KMS-11 (cell line): Measurements from ENCODE around the gene PLXND1.
"Not testable (repeated sequence)": the region's sequence is repeated elsewhere in the genome, so short reads cannot be mapped to it uniquely, and the experiment has no call there.

Experiments used
- H2AFZ ChIP-seq: fragments of 200-600 bp; sonication (generic); 2 replicates; pipeline ENCODE4 v1.6.1; 2016; ENCODE audit warnings: antibody characterized with exemption, mixed run types, low read depth
- H3K27ac ChIP-seq: fragments of 200-600 bp; sonication (generic); 2 replicates; pipeline ENCODE4 v1.6.1; 2016; ENCODE audit warnings: mild to moderate bottlenecking, mixed run types
- H3K27me3 ChIP-seq: fragments of 200-600 bp; sonication (generic); 2 replicates; pipeline ENCODE4 v1.6.1; 2017; ENCODE audit warnings: mild to moderate bottlenecking, low read depth, mixed run types, moderate library complexity; ENCODE audit not compliant: insufficient read depth
- H3K36me3 ChIP-seq: fragments of 200-600 bp; sonication (generic); 2 replicates; pipeline ENCODE4 v1.6.1; 2017; ENCODE audit warnings: mild to moderate bottlenecking, mixed run types; ENCODE audit not compliant: insufficient read depth
- H3K4me1 ChIP-seq: fragments of 200-600 bp; sonication (generic); 2 replicates; pipeline ENCODE4 v1.6.1; 2016; ENCODE audit warnings: mild to moderate bottlenecking, low read depth, mixed run types; ENCODE audit not compliant: poor library complexity, severe bottlenecking
- H3K4me2 ChIP-seq: fragments of 200-600 bp; sonication (generic); 2 replicates; pipeline ENCODE4 v1.7.0; 2016; ENCODE audit warnings: mild to moderate bottlenecking, mixed run types
- H3K4me3 ChIP-seq: fragments of 200-600 bp; sonication (generic); IDR thresholded peaks from 2 replicates; pipeline ENCODE4 v1.6.1; 2017; ENCODE audit warnings: low read depth, low read length, mixed read lengths; ENCODE audit not compliant: insufficient read depth
- H3K79me2 ChIP-seq: fragments of 200-600 bp; sonication (generic); 2 replicates; pipeline ENCODE4 v1.6.1; 2016; ENCODE audit warnings: low read depth, mixed run types; ENCODE audit not compliant: insufficient read depth
- H3K9ac ChIP-seq: fragments of 200-600 bp; sonication (generic); 2 replicates; pipeline ENCODE4 v1.6.1; 2016; ENCODE audit warnings: mild to moderate bottlenecking, mixed run types
- H4K20me1 ChIP-seq: fragments of 200-600 bp; sonication (generic); 2 replicates; pipeline ENCODE4 v1.6.1; 2016; ENCODE audit warnings: mild to moderate bottlenecking, mixed run types; ENCODE audit not compliant: insufficient read depth
- TF ChIP-seq, protein P1 (sequence below): fragments of 200-600 bp; sonication (generic); conservative IDR thresholded peaks from 2 replicates; pipeline ENCODE4 v1.6.1; 2017; ENCODE audit warnings: low read depth, mild to moderate bottlenecking, antibody characterized with exemption, low read length, moderate library complexity, mixed read lengths

PLXND1 gene

DNA sequence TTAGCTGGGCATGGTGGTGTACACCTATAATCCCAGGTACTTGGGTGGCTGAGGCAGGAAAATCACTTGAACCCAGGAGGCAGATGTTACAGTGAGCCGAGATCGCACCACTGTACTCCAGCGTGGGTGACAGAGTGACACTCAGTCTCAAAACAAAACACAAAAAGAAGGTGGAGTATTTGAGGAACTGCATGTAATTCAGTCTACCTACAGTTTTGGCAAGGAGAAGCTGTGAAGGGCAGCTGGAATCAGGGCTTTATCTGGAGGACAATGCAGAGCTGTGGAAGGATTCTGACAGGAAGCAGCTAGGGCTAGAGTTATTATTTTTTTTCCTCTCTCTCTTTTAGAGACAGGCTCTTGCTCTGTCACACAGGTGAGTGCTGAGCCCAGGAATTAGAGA, 56.7 kb downstream of the PLXND1 start:
- Histone ChIP-seq H3K79me2 (no peaks in the 10 kb centered on the region), H4K20me1 (no peaks in the 10 kb centered on the region), H3K4me1 (no peaks in the 10 kb centered on the region), H3K4me2 (no peak overlapping the region), H3K36me3 (no peaks in the 10 kb centered on the region), H3K4me3 (no peak overlapping the region), H3K27ac (no peak overlapping the region), H3K27me3 (no peaks in the 10 kb centered on the region), H2AFZ (no peak overlapping the region), H3K9ac (no peak overlapping the region)
- TF ChIP-seq, protein P1, sequence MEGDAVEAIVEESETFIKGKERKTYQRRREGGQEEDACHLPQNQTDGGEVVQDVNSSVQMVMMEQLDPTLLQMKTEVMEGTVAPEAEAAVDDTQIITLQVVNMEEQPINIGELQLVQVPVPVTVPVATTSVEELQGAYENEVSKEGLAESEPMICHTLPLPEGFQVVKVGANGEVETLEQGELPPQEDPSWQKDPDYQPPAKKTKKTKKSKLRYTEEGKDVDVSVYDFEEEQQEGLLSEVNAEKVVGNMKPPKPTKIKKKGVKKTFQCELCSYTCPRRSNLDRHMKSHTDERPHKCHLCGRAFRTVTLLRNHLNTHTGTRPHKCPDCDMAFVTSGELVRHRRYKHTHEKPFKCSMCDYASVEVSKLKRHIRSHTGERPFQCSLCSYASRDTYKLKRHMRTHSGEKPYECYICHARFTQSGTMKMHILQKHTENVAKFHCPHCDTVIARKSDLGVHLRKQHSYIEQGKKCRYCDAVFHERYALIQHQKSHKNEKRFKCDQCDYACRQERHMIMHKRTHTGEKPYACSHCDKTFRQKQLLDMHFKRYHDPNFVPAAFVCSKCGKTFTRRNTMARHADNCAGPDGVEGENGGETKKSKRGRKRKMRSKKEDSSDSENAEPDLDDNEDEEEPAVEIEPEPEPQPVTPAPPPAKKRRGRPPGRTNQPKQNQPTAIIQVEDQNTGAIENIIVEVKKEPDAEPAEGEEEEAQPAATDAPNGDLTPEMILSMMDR: no peak

DNA sequence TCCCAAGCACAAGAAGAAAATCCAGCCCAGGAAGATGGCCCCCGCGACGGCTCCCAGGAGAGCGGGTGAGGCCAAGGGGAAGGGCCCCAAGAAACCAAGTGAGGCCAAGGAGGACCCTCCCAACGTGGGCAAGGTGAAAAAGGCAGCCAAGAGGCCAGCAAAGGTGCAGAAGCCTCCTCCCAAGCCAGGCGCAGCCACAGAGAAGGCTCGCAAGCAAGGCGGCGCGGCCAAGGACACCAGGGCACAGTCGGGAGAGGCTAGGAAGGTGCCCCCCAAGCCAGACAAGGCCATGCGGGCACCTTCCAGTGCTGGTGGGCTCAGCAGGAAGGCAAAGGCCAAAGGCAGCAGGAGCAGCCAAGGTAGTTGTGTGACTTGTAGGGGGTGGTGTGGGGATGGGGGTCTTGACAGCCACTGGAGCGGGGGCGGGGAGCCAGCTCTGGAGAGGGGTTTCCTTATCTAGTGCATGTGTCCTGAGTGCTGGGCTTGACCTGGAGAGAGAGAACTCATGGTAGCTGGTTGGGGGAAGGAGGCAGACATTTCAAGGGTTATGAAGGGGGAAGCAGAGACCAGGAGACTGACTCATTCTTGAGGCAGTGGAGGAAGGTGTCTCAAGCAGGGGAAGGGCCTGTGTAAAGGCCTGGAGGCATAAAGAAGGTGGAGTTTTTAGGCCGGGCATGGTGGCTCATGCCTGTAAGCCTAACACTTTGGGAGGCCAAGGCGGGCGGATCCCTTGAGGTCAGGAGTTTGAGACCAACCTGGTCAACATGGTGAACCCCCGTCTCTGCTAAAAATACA, 57.3 kb downstream of the PLXND1 start:
- H3K4me1 ChIP-seq: no peaks in the 10 kb centered on the region
- H4K20me1 ChIP-seq: no peaks in the 10 kb centered on the region
- no peak overlapping the region for H3K4me3 ChIP-seq
- no peaks in the 10 kb centered on the region for H3K27me3 ChIP-seq
- no peaks in the 10 kb centered on the region for H3K79me2 ChIP-seq
- H3K9ac ChIP-seq: no peak overlapping the region
- no peak overlapping the region for H2AFZ ChIP-seq
- TF ChIP-seq, protein P1: no peak
- H3K4me2 ChIP-seq: no peak overlapping the region
- H3K27ac ChIP-seq: no peak overlapping the region
- H3K36me3 ChIP-seq: no peaks in the 10 kb centered on the region

- TF ChIP-seq, protein P1: no peak
- Histone ChIP-seq H3K27ac (no peak overlapping the region), H3K9ac (no peak overlapping the region), H3K27me3 (no peaks in the 10 kb centered on the region), H3K4me1 (no peaks in the 10 kb centered on the region), H3K4me2 (no peak overlapping the region), H3K4me3 (no peak overlapping the region), H2AFZ (no peak overlapping the region), H3K79me2 (no peaks in the 10 kb centered on the region), H3K36me3 (no peaks in the 10 kb centered on the region), H4K20me1 (no peaks in the 10 kb centered on the region)
Observed at GRCh38 chr3:129548104-129548965, 58.1 kb downstream of the PLXND1 start.

DNA sequence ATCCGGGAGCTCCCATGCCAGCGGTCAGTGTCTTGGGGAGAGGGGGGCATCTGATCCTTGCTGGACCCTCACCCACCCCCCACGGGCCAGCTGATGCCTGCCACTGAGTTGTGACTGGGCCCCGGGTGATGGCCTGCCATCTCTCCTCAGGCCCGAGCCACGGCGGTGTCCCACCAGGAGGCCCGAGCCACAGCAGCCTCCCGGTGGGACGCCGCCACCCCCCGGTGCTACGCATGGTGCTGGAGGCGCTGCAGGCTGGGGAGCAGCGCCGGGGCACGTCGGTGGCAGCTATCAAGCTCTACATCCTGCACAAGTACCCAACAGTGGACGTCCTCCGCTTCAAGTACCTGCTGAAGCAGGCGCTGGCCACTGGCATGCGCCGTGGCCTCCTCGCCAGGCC, 59.2 kb downstream of the PLXND1 start:
- no peaks in the 10 kb centered on the region for H3K4me1 ChIP-seq
- no peaks in the 10 kb centered on the region for H4K20me1 ChIP-seq
- no peak overlapping the region for H3K27ac ChIP-seq
- no peak overlapping the region for H3K4me2 ChIP-seq
- H3K36me3 ChIP-seq: no peaks in the 10 kb centered on the region
- H3K9ac ChIP-seq: no peak overlapping the region
- H3K4me3 ChIP-seq: no peak overlapping the region
- no peaks in the 10 kb centered on the region for H3K79me2 ChIP-seq
- no peaks in the 10 kb centered on the region for H3K27me3 ChIP-seq
- TF ChIP-seq, protein P1: no peak
- H2AFZ ChIP-seq: no peak overlapping the region

DNA sequence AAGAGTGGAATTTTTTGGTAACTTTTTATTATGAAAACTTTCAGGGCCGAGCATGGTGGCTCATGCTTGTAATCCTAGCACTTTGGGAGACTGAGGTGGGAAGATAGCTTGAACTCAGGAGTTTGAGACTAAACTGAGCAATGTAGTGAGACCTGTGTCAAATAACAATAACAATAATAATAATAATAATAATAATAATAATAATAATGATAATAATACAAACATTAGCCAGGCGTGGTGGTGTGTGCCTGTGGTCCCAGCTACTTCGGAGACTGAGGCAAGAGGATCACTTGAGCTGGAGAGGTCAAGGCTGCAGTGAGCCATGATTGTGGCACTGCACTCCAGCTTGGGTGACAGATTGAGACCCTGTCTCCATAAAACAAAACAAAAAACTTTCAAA, 60.5 kb downstream of the PLXND1 start:
- not testable (repeated sequence) for H3K4me1 ChIP-seq, H4K20me1 ChIP-seq, H3K79me2 ChIP-seq, H3K4me2 ChIP-seq, H3K4me3 ChIP-seq, H3K27me3 ChIP-seq, H3K9ac ChIP-seq, H3K27ac ChIP-seq, H2AFZ ChIP-seq, H3K36me3 ChIP-seq
